SK-N-SH (cell line): ENCODE data around the gene PLXNA4. TPM values are rescaled to one million over a fixed set of nuclear protein-coding genes. Genes with fewer than 3 reads are reported as not detected.
A peak's percentile ranks its signal among the peaks of the same experiment; 100 is the strongest.

Source experiments
- CTCF ChIA-PET: fragments of 300-600, 350-600 bp; formaldehyde crosslinking; extraction: SDS; loops from one replicate; lab custom pipeline; 2021; lab: Yijun Ruan, JAX
- POLR2A ChIA-PET: fragments of 350-600 bp; sonication (Branson Sonifier 250); formaldehyde crosslinking; extraction: SDS; loops from one replicate; lab custom pipeline; 2020; ENCODE audit warnings: antibody characterized with exemption, inconsistent platforms; lab: Yijun Ruan, JAX
- DNase-seq: peaks from one replicate; pipeline ENCODE4 v3.0.0; 2012
- H2AFZ ChIP-seq: fragments of 200-600 bp; sonication (generic); 2 replicates; pipeline ENCODE4 v1.8.1; 2016; ENCODE audit warnings: antibody characterized with exemption, mild to moderate bottlenecking, low read depth
- H3F3A ChIP-seq: fragments of 200-600 bp; sonication (generic); replicated peaks from 2 replicates; pipeline ENCODE3; 2016; ENCODE audit warnings: antibody characterized with exemption, mild to moderate bottlenecking; ENCODE audit not compliant: insufficient read depth
- H3K27ac ChIP-seq, 2 experiments: fragments of 200-500 bp in 1 of 2; fragments of 200-600 bp in 1 of 2; sonication (Bioruptor generic) in 1 of 2; sonication (generic), shearing (Covaris generic) in 1 of 2; 2 replicates each; pipeline versions ENCODE4 v1.5.1 to v1.6.1; 2014 to 2016; ENCODE audit warnings: low read depth in 2 of 2, inconsistent platforms in 1 of 2, low read length in 1 of 2, mild to moderate bottlenecking in 1 of 2, mixed read lengths in 1 of 2
- H3K27me3 ChIP-seq: fragments of 200-600 bp; sonication (generic), shearing (Covaris generic); 2 replicates; pipeline ENCODE4 v1.6.1; 2016; ENCODE audit warnings: mixed run types; ENCODE audit not compliant: insufficient read depth
- H3K36me3 ChIP-seq, 2 experiments: fragments of 200-500 bp in 1 of 2; fragments of 200-600 bp in 1 of 2; sonication (Bioruptor generic) in 1 of 2; sonication (generic) in 1 of 2; replicated peaks in 1 of 2; 2 replicates each; pipeline versions ENCODE3 to v1.5.1; 2014 to 2016; ENCODE audit warnings: low read length in 1 of 2, mild to moderate bottlenecking in 1 of 2; ENCODE audit not compliant: insufficient read depth in 2 of 2, control insufficient read depth in 1 of 2
- H3K4me1 ChIP-seq, 2 experiments: fragments of 200-500 bp in 1 of 2; fragments of 200-600 bp in 1 of 2; sonication (Bioruptor generic) in 1 of 2; sonication (generic), shearing (Covaris generic) in 1 of 2; 2 replicates each; pipeline versions ENCODE4 v1.5.1 to v1.6.1; 2014 to 2016; ENCODE audit warnings: low read depth in 1 of 2, low read length in 1 of 2, mixed run types in 1 of 2; ENCODE audit not compliant: insufficient read depth in 2 of 2, control insufficient read depth in 1 of 2
- H3K4me2 ChIP-seq: fragments of 200-600 bp; sonication (generic), shearing (Covaris generic); 2 replicates; pipeline ENCODE4 v1.6.1; 2017; ENCODE audit warnings: mixed run types
- H3K4me3 ChIP-seq, 2 experiments: fragments of 200-500 bp in 1 of 2; fragments of 200-600 bp in 1 of 2; sonication (Bioruptor generic) in 1 of 2; sonication (generic), shearing (Covaris generic) in 1 of 2; 2 replicates each; pipeline versions ENCODE4 v1.5.1 to v1.8.1; 2014 to 2016; ENCODE audit warnings: low read depth in 2 of 2, inconsistent platforms in 1 of 2, low read length in 1 of 2, mild to moderate bottlenecking in 1 of 2, mixed read lengths in 1 of 2, moderate library complexity in 1 of 2
- H3K79me2 ChIP-seq: fragments of 200-600 bp; sonication (generic); 2 replicates; pipeline ENCODE4 v1.8.1; 2017; ENCODE audit warnings: mild to moderate bottlenecking; ENCODE audit not compliant: insufficient read depth
- H3K9ac ChIP-seq: fragments of 200-600 bp; sonication (generic); 2 replicates; pipeline ENCODE4 v1.6.1; 2017; ENCODE audit warnings: mixed run types
- H3K9me2 ChIP-seq: fragments of 200-600 bp; sonication (generic); 2 replicates; pipeline ENCODE4 v1.6.1; 2017; ENCODE audit warnings: mixed run types
- H3K9me3 ChIP-seq: fragments of 200-600 bp; sonication (generic); 2 replicates; pipeline ENCODE4 v1.6.1; 2017; ENCODE audit warnings: mixed run types, mild to moderate bottlenecking, moderate library complexity
- H4K20me1 ChIP-seq: fragments of 200-600 bp; sonication (generic); 2 replicates; pipeline ENCODE4 v1.6.1; 2017; ENCODE audit warnings: mild to moderate bottlenecking, mixed run types; ENCODE audit not compliant: insufficient read depth
- CTCF ChIP-seq: fragments of 200-600 bp; sonication (generic); IDR thresholded peaks from 2 replicates; pipeline ENCODE4 v1.6.1; 2017; ENCODE audit warnings: antibody characterized with exemption, mild to moderate bottlenecking, moderate library complexity
- GABPA ChIP-seq: IDR thresholded peaks from 2 replicates; pipeline ENCODE4 v1.4.0; 2012; ENCODE audit warnings: low read depth, mild to moderate bottlenecking
- GATA2 ChIP-seq: sonication (generic); formaldehyde crosslinking; IDR thresholded peaks from 2 replicates; pipeline ENCODE4 v1.5.0; 2020; ENCODE audit warnings: mild to moderate bottlenecking, missing genetic modification reagents
- MAX ChIP-seq: IDR thresholded peaks from 2 replicates; pipeline ENCODE4 v1.4.0; 2012; ENCODE audit warnings: low read depth
- MXI1 ChIP-seq: IDR thresholded peaks from 2 replicates; pipeline ENCODE4 v1.6.1; 2012; ENCODE audit warnings: mild to moderate bottlenecking, low read depth, low read length, improper control_type of control experiment
- POLR2AphosphoS5 ChIP-seq: IDR thresholded peaks from 2 replicates; pipeline ENCODE4 v1.6.1; 2012; ENCODE audit warnings: low read depth, low read length
- RCOR1 ChIP-seq: fragments of 150-350 bp; IDR thresholded peaks from 2 replicates; pipeline ENCODE4 v1.6.1; 2017; ENCODE audit warnings: antibody characterized with exemption, low read length
- SIN3A ChIP-seq: IDR thresholded peaks from 2 replicates; pipeline ENCODE4 v1.6.1; 2012; ENCODE audit warnings: low read depth, mild to moderate bottlenecking, low read length, moderate library complexity, borderline replicate concordance
- WGBS: methylation state at CpG from one replicate; pipeline ENCODE4 v1.1.6; 2017; ENCODE audit warnings: low lambda C conversion rate; 5-methylcytosine and 5-hydroxymethylcytosine counted together
- polyA plus RNA-seq, 3 experiments: library from polyadenylated mRNA; depleted of rRNA; stranded (reverse); fragments of >200 nt; gene quantifications; 2 replicates each; pipeline ENCODE4 v1.2.3, GENCODE V29; 2012

Gene PLXNA4
- polyA plus RNA-seq, 1 of the 3 experiments (the other 2 are of a cell fraction) = 2.4 TPM

GRCh38 chr7:132509643-132510042 is 66.6 kb downstream of the PLXNA4 start:
- TF ChIP-seq MXI1 = no peak
- H3K79me2 ChIP-seq = no peaks in the 10 kb centered on the region
- H4K20me1 ChIP-seq = no peaks in the 10 kb centered on the region; the same call in 1 of the 2 replicates
- no peak overlapping the region for H3K27ac ChIP-seq
- H3K36me3 ChIP-seq = peaks cover 0 to 2% of the 10 kb centered on the region in 2 experiments
- no peaks in the 10 kb centered on the region for H3K27me3 ChIP-seq
- H2AFZ ChIP-seq = no peak overlapping the region
- no peak overlapping the region for H3K4me2 ChIP-seq
- no peaks in the 10 kb centered on the region for H3F3A ChIP-seq
- no peak overlapping the region for H3K9ac ChIP-seq
- H3K4me3 ChIP-seq = no peak overlapping the region
- CTCF ChIA-PET = interaction anchor here (0.8 to 1.6 kb wide), 5 partner anchors 8 to 191 kb away, joined by 3 to 4 read pairs (median 3); no protein-coding TSS in a partner anchor
- no peaks in the 10 kb centered on the region for H3K9me3 ChIP-seq
- POLR2A ChIA-PET = no interaction called here
- H3K4me1 ChIP-seq = peaks cover 0 to 33% of the 10 kb centered on the region in 2 experiments; a peak in 1 of 4 replicates
- no peaks in the 10 kb centered on the region for H3K9me2 ChIP-seq
- no peak for DNase-seq
- 42% methylated on average over 4 of the region's 4 CpGs for WGBS

- WGBS = 60% methylated on average over 10 of the region's 10 CpGs
- H4K20me1 ChIP-seq = no peaks in the 10 kb centered on the region; the same call in 1 of the 2 replicates
- H3K9me3 ChIP-seq = no peaks in the 10 kb centered on the region
- ChIA-PET POLR2A (no interaction called here), CTCF (interaction anchor here (0.6 to 1.7 kb wide), 9 partner anchors 7 to 190 kb away, joined by 3 to 6 read pairs (median 4); partner anchors contain the start of gene PLXNA4)
- no peak overlapping the region for H3K9ac ChIP-seq
- H3K36me3 ChIP-seq = peaks cover 0 to 2% of the 10 kb centered on the region in 2 experiments
- H3F3A ChIP-seq = no peaks in the 10 kb centered on the region
- TF ChIP-seq POLR2AphosphoS5 (no peak), GABPA (no peak), GATA2 (CRISPR knock-in tag) (peak; percentile 55), CTCF (no peak), SIN3A (no peak)
- no peak overlapping the region for H2AFZ ChIP-seq
- H3K9me2 ChIP-seq = no peaks in the 10 kb centered on the region
- no peak overlapping the region for H3K4me3 ChIP-seq
- no peaks in the 10 kb centered on the region for H3K27me3 ChIP-seq
- DNase-seq = peak; percentile 68
- no peaks in the 10 kb centered on the region for H3K79me2 ChIP-seq
- H3K4me1 ChIP-seq = peaks cover 0 to 40% of the 10 kb centered on the region in 2 experiments; a peak in 1 of 4 replicates
- H3K4me2 ChIP-seq = no peak overlapping the region
- peak overlapping the region in 1 of 2 experiments; percentile 8; a peak in 1 of 4 replicates for H3K27ac ChIP-seq
Observed at GRCh38 chr7:132508724-132509353, 67.4 kb downstream of the PLXNA4 start.

GRCh38 chr7:132504852-132505251 is 71.4 kb downstream of the PLXNA4 start:
- no peak overlapping the region; a peak in 1 of 4 replicates for H3K27ac ChIP-seq
- H3K4me1 ChIP-seq = peaks cover 0 to 60% of the 10 kb centered on the region in 2 experiments; a peak in 1 of 4 replicates
- H3K27me3 ChIP-seq = no peaks in the 10 kb centered on the region
- no peak overlapping the region for H3K4me3 ChIP-seq
- ChIA-PET CTCF (interaction anchor here (1.1 to 4.1 kb wide), 7 partner anchors 8 to 816 kb away, joined by 3 to 28 read pairs (median 5); no protein-coding TSS in a partner anchor), POLR2A (no interaction called here)
- H3K4me2 ChIP-seq = no peak overlapping the region
- no peak overlapping the region for H2AFZ ChIP-seq
- H3K36me3 ChIP-seq = peaks cover 0 to 2% of the 10 kb centered on the region in 2 experiments
- TF ChIP-seq GATA2 (CRISPR knock-in tag) (peak; percentile 28), RCOR1 (peak; percentile 62; the same call in 1 of the 2 replicates), MAX (no peak)
- H3K9ac ChIP-seq = no peak overlapping the region
- 58% methylated on average over 11 of the region's 11 CpGs for WGBS
- H3K9me2 ChIP-seq = no peaks in the 10 kb centered on the region
- DNase-seq = peak; percentile 53
- H4K20me1 ChIP-seq = no peaks in the 10 kb centered on the region; the same call in 1 of the 2 replicates
- no peaks in the 10 kb centered on the region for H3F3A ChIP-seq
- H3K79me2 ChIP-seq = no peaks in the 10 kb centered on the region
- H3K9me3 ChIP-seq = no peaks in the 10 kb centered on the region
